OCI-LY1 (cell line): Measurements from ENCODE around the gene KIAA1191.

Source experiments
- H2AFZ ChIP-seq: fragments of 200-600 bp; sonication (generic), shearing (Covaris generic); 2 replicates; pipeline ENCODE4 v1.6.0; 2014; ENCODE audit warnings: antibody characterized with exemption, mild to moderate bottlenecking, low read length
- H3F3A ChIP-seq: fragments of 200-600 bp; sonication (generic), shearing (Covaris generic); 2 replicates; pipeline ENCODE4 v1.6.0; 2014; ENCODE audit warnings: mild to moderate bottlenecking, antibody characterized with exemption, low read length, moderate library complexity; ENCODE audit not compliant: insufficient read depth
- H3K27ac ChIP-seq: fragments of 200-600 bp; sonication (generic); 2 replicates; pipeline ENCODE4 v1.5.1; 2014; ENCODE audit warnings: low read length, mixed run types, mild to moderate bottlenecking, low read depth; ENCODE audit not compliant: poor library complexity, severe bottlenecking
- H3K27me3 ChIP-seq: fragments of 200-600 bp; sonication (generic); 2 replicates; pipeline ENCODE4 v1.6.0; 2014; ENCODE audit warnings: antibody characterized with exemption, mild to moderate bottlenecking, low read length, moderate library complexity; ENCODE audit not compliant: insufficient read depth
- H3K36me3 ChIP-seq: fragments of 200-600 bp; sonication (generic); 2 replicates; pipeline ENCODE4 v1.6.1; 2014; ENCODE audit warnings: mild to moderate bottlenecking, antibody characterized with exemption, low read length, moderate library complexity, mixed read lengths; ENCODE audit not compliant: insufficient read depth
- H3K4me1 ChIP-seq: fragments of 200-600 bp; sonication (generic); 2 replicates; pipeline ENCODE4 v1.5.1; 2014; ENCODE audit warnings: mild to moderate bottlenecking, low read length, moderate library complexity; ENCODE audit not compliant: insufficient read depth, severe bottlenecking
- H3K4me2 ChIP-seq: fragments of 200-600 bp; sonication (generic), shearing (Covaris generic); 2 replicates; pipeline ENCODE4 v1.6.1; 2014; ENCODE audit warnings: low read length
- H3K4me3 ChIP-seq: fragments of 200-600 bp; sonication (generic); 2 replicates; pipeline ENCODE4 v1.5.1; 2014; ENCODE audit warnings: low read length, low read depth, mild to moderate bottlenecking, mixed read lengths; ENCODE audit not compliant: poor library complexity, severe bottlenecking
- H3K79me2 ChIP-seq: fragments of 200-600 bp; shearing (Covaris generic); 2 replicates; pipeline ENCODE4 v1.6.1; 2016; ENCODE audit warnings: mixed run types, low read length, mixed read lengths; ENCODE audit not compliant: insufficient read depth
- H3K9ac ChIP-seq: fragments of 200-600 bp; sonication (generic), shearing (Covaris generic); 2 replicates; pipeline ENCODE4 v1.6.1; 2014; ENCODE audit warnings: mild to moderate bottlenecking, low read length, mixed read lengths
- H3K9me2 ChIP-seq: fragments of 200-600 bp; sonication (generic), shearing (Covaris generic); 2 replicates; pipeline ENCODE4 v1.6.1; 2014; ENCODE audit warnings: low read depth, mild to moderate bottlenecking, low read length, mixed read lengths
- H3K9me3 ChIP-seq: fragments of 200-600 bp; shearing (Covaris generic); 2 replicates; pipeline ENCODE4 v1.6.1; 2014; ENCODE audit warnings: low read length, mixed read lengths
- H4K20me1 ChIP-seq: fragments of 200-600 bp; sonication (generic), shearing (Covaris generic); 2 replicates; pipeline ENCODE4 v1.6.0; 2016; ENCODE audit warnings: mild to moderate bottlenecking, low read length; ENCODE audit not compliant: insufficient read depth
- EZH2 ChIP-seq: fragments of 200-600 bp; sonication (generic), shearing (Covaris generic); IDR thresholded peaks from 2 replicates; pipeline ENCODE4 v1.8.0; 2017; ENCODE audit warnings: borderline replicate concordance, mixed run types, mild to moderate bottlenecking, antibody characterized with exemption, low read length, moderate library complexity, mixed read lengths
- TF ChIP-seq, protein P1 (sequence below): fragments of 200-600 bp; sonication (generic), shearing (Covaris generic); IDR thresholded peaks from 2 replicates; pipeline ENCODE4 v1.5.1; 2017; ENCODE audit warnings: mild to moderate bottlenecking, antibody characterized with exemption, low read length, moderate library complexity, mixed read lengths

KIAA1191 gene

DNA sequence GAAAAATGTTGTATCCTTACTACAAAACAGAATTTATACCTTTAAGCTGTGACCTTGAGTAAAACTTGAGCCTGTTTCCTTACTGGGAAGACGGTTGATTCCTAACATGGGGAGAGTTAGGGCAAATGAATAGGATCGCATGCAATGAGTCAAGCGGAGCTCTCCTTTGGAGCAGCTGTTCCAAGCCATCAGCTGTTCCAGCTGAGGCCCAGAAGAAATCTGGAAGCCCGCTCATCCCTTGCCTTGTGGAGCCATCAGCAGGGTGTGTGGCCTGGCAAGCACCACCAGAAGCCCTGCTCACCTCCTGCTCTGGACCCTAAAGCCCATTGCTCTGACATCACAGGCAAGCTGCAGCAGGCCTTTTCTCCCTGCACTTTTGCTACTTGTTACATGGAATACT, 8.0 kb downstream of the KIAA1191 start:
- no peaks in the 10 kb centered on the region for H3K27me3 ChIP-seq
- H3K4me3 ChIP-seq, result no peak overlapping the region
- no peaks in the 10 kb centered on the region for H4K20me1 ChIP-seq
- H3K9ac ChIP-seq, result no peak overlapping the region
- TF ChIP-seq, protein P1, sequence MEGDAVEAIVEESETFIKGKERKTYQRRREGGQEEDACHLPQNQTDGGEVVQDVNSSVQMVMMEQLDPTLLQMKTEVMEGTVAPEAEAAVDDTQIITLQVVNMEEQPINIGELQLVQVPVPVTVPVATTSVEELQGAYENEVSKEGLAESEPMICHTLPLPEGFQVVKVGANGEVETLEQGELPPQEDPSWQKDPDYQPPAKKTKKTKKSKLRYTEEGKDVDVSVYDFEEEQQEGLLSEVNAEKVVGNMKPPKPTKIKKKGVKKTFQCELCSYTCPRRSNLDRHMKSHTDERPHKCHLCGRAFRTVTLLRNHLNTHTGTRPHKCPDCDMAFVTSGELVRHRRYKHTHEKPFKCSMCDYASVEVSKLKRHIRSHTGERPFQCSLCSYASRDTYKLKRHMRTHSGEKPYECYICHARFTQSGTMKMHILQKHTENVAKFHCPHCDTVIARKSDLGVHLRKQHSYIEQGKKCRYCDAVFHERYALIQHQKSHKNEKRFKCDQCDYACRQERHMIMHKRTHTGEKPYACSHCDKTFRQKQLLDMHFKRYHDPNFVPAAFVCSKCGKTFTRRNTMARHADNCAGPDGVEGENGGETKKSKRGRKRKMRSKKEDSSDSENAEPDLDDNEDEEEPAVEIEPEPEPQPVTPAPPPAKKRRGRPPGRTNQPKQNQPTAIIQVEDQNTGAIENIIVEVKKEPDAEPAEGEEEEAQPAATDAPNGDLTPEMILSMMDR, result no peak
- TF ChIP-seq EZH2, result no peak
- 0 out of 2 replicates have a peak, but pooled peaks cover 6% of the 10 kb centered on the region for H3K79me2 ChIP-seq
- H3K4me2 ChIP-seq, result no peak overlapping the region
- no peak overlapping the region for H3K27ac ChIP-seq
- H3K36me3 ChIP-seq, result peaks cover 91% of the 10 kb centered on the region
- H3K9me3 ChIP-seq, result no peaks in the 10 kb centered on the region
- no peaks in the 10 kb centered on the region for H3F3A ChIP-seq
- H2AFZ ChIP-seq, result no peak overlapping the region
- H3K9me2 ChIP-seq, result no peaks in the 10 kb centered on the region
- no peaks in the 10 kb centered on the region for H3K4me1 ChIP-seq

DNA sequence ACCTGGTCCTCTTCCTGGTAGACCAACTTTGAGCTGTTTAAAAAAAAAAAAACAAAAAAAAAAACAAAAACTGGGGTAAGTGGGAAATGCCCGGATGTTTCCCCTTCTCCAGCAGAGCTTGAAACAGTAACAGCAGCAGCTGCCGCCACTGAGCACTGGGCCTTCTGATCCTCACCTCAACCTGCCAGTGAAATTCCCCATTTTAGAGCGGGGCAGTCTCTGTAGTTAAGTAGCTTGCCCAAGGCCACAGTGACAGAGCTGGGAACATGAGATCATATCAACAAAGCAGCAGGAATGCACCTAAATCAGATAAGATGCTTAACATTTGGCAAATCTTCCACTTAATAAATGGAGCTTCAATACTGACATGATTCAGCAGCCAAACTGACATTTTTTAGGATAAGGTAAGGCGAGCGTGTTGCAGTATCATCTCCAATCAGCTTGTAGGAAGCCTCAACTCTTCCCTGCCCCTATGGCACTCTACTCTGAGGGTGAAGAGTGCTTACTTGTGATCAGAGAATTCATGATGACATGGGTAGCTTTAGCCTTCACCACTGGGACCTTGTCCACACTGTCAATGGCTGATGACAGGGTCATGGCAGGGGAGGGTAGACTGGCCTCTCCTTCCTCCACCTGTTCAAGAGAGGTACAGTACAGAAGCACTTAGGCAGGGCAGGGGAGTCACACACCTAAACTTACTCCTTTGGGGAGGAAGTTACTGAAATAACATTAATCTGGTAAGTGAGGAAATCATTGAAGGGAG, 9.3 kb downstream of the KIAA1191 start:
- H3K27me3 ChIP-seq, result no peaks in the 10 kb centered on the region
- no peak overlapping the region for H3K27ac ChIP-seq
- H3K9ac ChIP-seq, result no peak overlapping the region
- H3K36me3 ChIP-seq, result peaks cover 92% of the 10 kb centered on the region
- no peaks in the 10 kb centered on the region for H3K9me3 ChIP-seq
- H3K9me2 ChIP-seq, result no peaks in the 10 kb centered on the region
- no peak overlapping the region for H3K4me3 ChIP-seq
- H3K4me2 ChIP-seq, result no peak overlapping the region
- H3F3A ChIP-seq, result no peaks in the 10 kb centered on the region
- no peak overlapping the region for H2AFZ ChIP-seq
- H3K79me2 ChIP-seq, result 0 out of 2 replicates have a peak, but pooled peaks cover 6% of the 10 kb centered on the region
- no peak for TF ChIP-seq EZH2
- TF ChIP-seq, protein P1, result no peak
- H4K20me1 ChIP-seq, result no peaks in the 10 kb centered on the region
- no peaks in the 10 kb centered on the region for H3K4me1 ChIP-seq

DNA sequence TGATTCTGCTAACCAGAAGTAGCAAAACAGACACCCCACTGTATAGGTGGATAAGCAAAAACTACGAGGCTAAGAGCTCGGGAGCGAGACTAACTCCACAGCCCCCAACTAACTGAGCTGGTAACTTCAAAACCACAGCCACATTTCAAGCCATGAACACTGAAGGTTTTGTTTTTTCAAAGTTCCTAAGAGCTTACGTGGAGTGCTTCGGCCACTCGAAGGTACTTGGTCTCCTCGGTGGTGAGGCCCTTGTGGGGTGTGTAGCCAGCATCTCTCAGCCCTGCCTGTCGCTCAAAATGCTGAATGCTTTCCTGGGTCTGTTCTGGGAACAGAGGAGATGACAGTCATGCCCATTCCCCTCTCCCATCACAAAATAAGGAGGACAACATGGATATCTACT, 11.1 kb downstream of the KIAA1191 start:
- Histone ChIP-seq H3K9ac (no peak overlapping the region), H3K9me2 (no peaks in the 10 kb centered on the region), H3K27me3 (no peaks in the 10 kb centered on the region), H3K9me3 (no peaks in the 10 kb centered on the region), H3K79me2 (0 out of 2 replicates have a peak, but pooled peaks cover 6% of the 10 kb centered on the region), H4K20me1 (no peaks in the 10 kb centered on the region), H3K36me3 (peaks cover 92% of the 10 kb centered on the region), H3F3A (no peaks in the 10 kb centered on the region), H3K4me1 (no peaks in the 10 kb centered on the region), H3K4me2 (no peak overlapping the region), H2AFZ (no peak overlapping the region), H3K4me3 (no peak overlapping the region), H3K27ac (no peak overlapping the region)
- TF ChIP-seq EZH2, result no peak
- TF ChIP-seq, protein P1, result no peak
